Endothelial cell of umbilical vein (primary cell): ENCODE measurements around the gene LTB4R. TPM values are rescaled to one million over a fixed set of nuclear protein-coding genes. Genes with fewer than 3 reads are reported as not detected.

Experiments
- BruUV-seq: library from RNA; stranded (reverse); fragments of 400-500 nt; replicated peaks from 2 replicates; lab custom pipeline; 2021; lab: Mats Ljungman, UMichigan
- CTCF ChIA-PET: fragments of 300-600, 350-600 bp; sonication (Branson Sonifier 250); formaldehyde crosslinking; loops from one replicate; lab custom pipeline; 2021; ENCODE audit warnings: antibody characterized with exemption, inconsistent platforms; lab: Charles Lee
- POLR2A ChIA-PET: fragments of 300-600, 350-600 bp; sonication (Branson Sonifier 250); formaldehyde crosslinking; loops from one replicate; lab custom pipeline; 2021; ENCODE audit warnings: antibody characterized with exemption, inconsistent platforms; lab: Charles Lee
- DNase-seq: peaks from one replicate; pipeline ENCODE4 v3.0.0-alpha.2; 2011; ENCODE audit warnings: low read depth, low spot score
- FAIRE-seq: peaks from 2 replicates; lab custom pipeline; 2011; peaks lifted over from hg19 to GRCh38; lab: Jason Lieb, UNC
- H2AFZ ChIP-seq: 2 replicates; pipeline ENCODE4 v1.6.0; 2012; ENCODE audit warnings: low read depth, low read length, control low read depth, inconsistent platforms
- H3K27ac ChIP-seq: 2 replicates; pipeline ENCODE4 v1.5.1; 2011; ENCODE audit warnings: low read depth, mild to moderate bottlenecking, control low read depth, low read length, moderate library complexity; ENCODE audit not compliant: insufficient read depth
- H3K27me3 ChIP-seq, 2 experiments: 2 replicates each; pipeline versions ENCODE4 v1.6.0 to v1.6.1; 2011; ENCODE audit warnings: low read length in 2 of 2, mixed read lengths in 1 of 2; ENCODE audit not compliant: control insufficient read depth in 2 of 2, insufficient read depth in 2 of 2
- H3K36me3 ChIP-seq, 2 experiments: 2 replicates in 1 of 2; 3 replicates in 1 of 2; pipeline ENCODE4 v1.5.1; 2011; ENCODE audit warnings: low read length in 2 of 2, mild to moderate bottlenecking in 1 of 2, moderate library complexity in 1 of 2; ENCODE audit not compliant: control insufficient read depth in 2 of 2, insufficient read depth in 2 of 2; ENCODE audit errors: extremely low read depth in 1 of 2
- H3K4me1 ChIP-seq: 3 replicates; pipeline ENCODE4 v1.5.1; 2011; ENCODE audit warnings: mild to moderate bottlenecking, low read length; ENCODE audit not compliant: control insufficient read depth, insufficient read depth; ENCODE audit errors: extremely low read depth
- H3K4me2 ChIP-seq: 2 replicates; pipeline ENCODE4 v1.6.1; 2011; ENCODE audit warnings: low read length, control low read depth, mixed read lengths; ENCODE audit not compliant: insufficient read depth
- H3K4me3 ChIP-seq, 3 experiments: fragments of 200-600 bp in 1 of 3; sonication (generic), shearing (Covaris generic) in 1 of 3; replicated peaks in 1 of 3; 2 replicates each; pipeline ENCODE4 v1.5.1; 2011 to 2016; ENCODE audit warnings: control low read depth in 3 of 3, low read length in 3 of 3, mild to moderate bottlenecking in 2 of 3, inconsistent platforms in 1 of 3, low read depth in 1 of 3, moderate library complexity in 1 of 3; ENCODE audit not compliant: insufficient read depth in 1 of 3
- H3K79me2 ChIP-seq: 2 replicates; pipeline ENCODE4 v1.6.0; 2012; ENCODE audit warnings: low read length, inconsistent platforms; ENCODE audit not compliant: control insufficient read depth, insufficient read depth
- H3K9ac ChIP-seq: replicated peaks from 2 replicates; pipeline ENCODE3; 2011; ENCODE audit warnings: low read length, control low read depth; ENCODE audit not compliant: insufficient read depth; ENCODE audit errors: extremely low read depth
- H3K9me1 ChIP-seq: replicated peaks from 3 replicates; pipeline ENCODE4 v1.6.0; 2011; ENCODE audit warnings: mild to moderate bottlenecking, low read length; ENCODE audit not compliant: control insufficient read depth, insufficient read depth; ENCODE audit errors: extremely low read depth
- H3K9me3 ChIP-seq: replicated peaks from 2 replicates; pipeline ENCODE4 v1.5.1; 2012; ENCODE audit warnings: low read length, inconsistent platforms; ENCODE audit not compliant: control insufficient read depth, insufficient read depth
- H4K20me1 ChIP-seq: replicated peaks from 2 replicates; pipeline ENCODE3; 2011; ENCODE audit warnings: mild to moderate bottlenecking, low read length; ENCODE audit not compliant: control insufficient read depth, insufficient read depth; ENCODE audit errors: extremely low read depth
- EZH2 ChIP-seq: IDR thresholded peaks from 2 replicates; pipeline ENCODE4 v1.6.1; 2012; ENCODE audit warnings: borderline replicate concordance, low read depth, mild to moderate bottlenecking, moderate library complexity, low read length, inconsistent platforms; ENCODE audit not compliant: severe bottlenecking
- FOS ChIP-seq: IDR thresholded peaks from 2 replicates; pipeline ENCODE4 v1.6.1; 2011; ENCODE audit warnings: mild to moderate bottlenecking, low read length, moderate library complexity, borderline replicate concordance; ENCODE audit not compliant: insufficient read depth
- GATA2 ChIP-seq: IDR thresholded peaks from 2 replicates; pipeline ENCODE4 v1.7.0; 2011; ENCODE audit warnings: low read depth, mild to moderate bottlenecking, moderate library complexity, mixed read lengths, low read length; ENCODE audit not compliant: insufficient read length, insufficient read depth
- JUN ChIP-seq: IDR thresholded peaks from 2 replicates; pipeline ENCODE4 v1.6.1; 2011; ENCODE audit warnings: borderline replicate concordance, low read depth; ENCODE audit not compliant: insufficient read length, insufficient read depth
- MYC ChIP-seq: IDR thresholded peaks from one replicate; pipeline ENCODE4 v1.6.1; 2011; ENCODE audit warnings: mild to moderate bottlenecking, low read depth, low read length
- POLR2A ChIP-seq: IDR thresholded peaks from 2 replicates; pipeline ENCODE4 v1.6.1; 2012; ENCODE audit warnings: low read depth, mild to moderate bottlenecking, control low read depth, low read length
- POLR2AphosphoS5 ChIP-seq: IDR thresholded peaks from 2 replicates; pipeline ENCODE4 v1.6.1; 2012; ENCODE audit warnings: low read depth, mild to moderate bottlenecking, control low read depth, low read length, moderate library complexity; ENCODE audit not compliant: insufficient read depth
- dilution Hi-C: fragments of 300-500 bp; cut with MboI; formaldehyde crosslinking; loops from one replicate; pipeline ENCODE4 v1.15.0; 2019; ENCODE audit warnings: low sequenced_read_pairs; ENCODE audit not compliant: extremely low pct_ligation_motif_present
- intact Hi-C: fragments of 100-400 bp; cut with micrococcal nuclease; formaldehyde crosslinking; loops from one replicate; pipeline ENCODE4 v1.10.0; 2022
- polyA plus RNA-seq, 4 experiments: library from polyadenylated mRNA; depleted of rRNA in 3 of 4; stranded (reverse) in 3 of 4; unstranded in 1 of 4; fragments of >200 nt; gene quantifications; 2 replicates each; pipeline versions ENCODE4 v1.2.1 to v1.2.3, GENCODE V29; 2011 to 2012; ENCODE audit warnings: missing spikeins in 1 of 4
- total RNA-seq: library from RNA; stranded (reverse); gene quantifications from 2 replicates; pipeline ENCODE4 v1.2.3, GENCODE V29; 2021
- TF ChIP-seq, protein P1 (sequence below): IDR thresholded peaks from 2 replicates; pipeline ENCODE4 v1.6.1; 2011; ENCODE audit not compliant: insufficient read depth, insufficient read length
- TF ChIP-seq, protein P2 (sequence below), 2 donors: IDR thresholded peaks; 1 replicate in 1 of 2; 2 replicates in 1 of 2; pipeline ENCODE4 v1.5.1; 2011; ENCODE audit warnings: low read length in 2 of 2, mild to moderate bottlenecking in 2 of 2, moderate library complexity in 2 of 2, control low read depth in 1 of 2, inconsistent platforms in 1 of 2, low read depth in 1 of 2; ENCODE audit not compliant: insufficient read depth in 1 of 2; ENCODE audit errors: extremely low read depth in 1 of 2

LTB4R gene
- total and polyA plus RNA-seq, 2 donors (not counting 3 experiments of a cell fraction or from before 2014, with no cell fraction given) = 9.1 to 10.5 TPM

- H3K36me3 ChIP-seq = no peaks in the 10 kb centered on the region
- DNase-seq = no peak
- no peaks in the 10 kb centered on the region for H3K9me3 ChIP-seq
- TF ChIP-seq MYC = no peak
- H3K4me2 ChIP-seq = no peak overlapping the region
- intact Hi-C loops (no loop called here), dilution Hi-C loops (no loop called here)
- H3K4me1 ChIP-seq = peaks cover 18% of the 10 kb centered on the region
- H3K9me1 ChIP-seq = no peaks in the 10 kb centered on the region
- H3K27me3 ChIP-seq = peaks cover 0 to 3% of the 10 kb centered on the region in 2 experiments
- H3K79me2 ChIP-seq = no peaks in the 10 kb centered on the region
- ChIA-PET CTCF (interaction anchor here (0.7 to 8.1 kb wide), 13 partner anchors 11 to 74 kb away, joined by 3 to 62 read pairs (median 4); no protein-coding TSS in a partner anchor), POLR2A (interaction anchor here (0.8 kb wide), 1 partner anchor 69 kb away, joined by 3 read pairs; no protein-coding TSS in a partner anchor)
- no peaks in the 10 kb centered on the region for H4K20me1 ChIP-seq
- no peak overlapping the region for H3K27ac ChIP-seq
- H3K9ac ChIP-seq = no peak overlapping the region
- FAIRE-seq = no peak
- no peak overlapping the region for H2AFZ ChIP-seq
- H3K4me3 ChIP-seq = no peak overlapping the region
- no TSS peak for BruUV-seq
These were observed 51.1 kb downstream of the LTB4R start for GRCh38 chr14:24362241-24362960.

- DNase-seq (no peak), FAIRE-seq (no peak)
- Histone ChIP-seq H4K20me1 (no peaks in the 10 kb centered on the region), H3K27me3 (peaks cover 0 to 3% of the 10 kb centered on the region in 2 experiments), H3K4me2 (no peak overlapping the region), H3K4me3 (no peak overlapping the region), H3K9ac (no peak overlapping the region), H3K9me1 (no peaks in the 10 kb centered on the region), H3K36me3 (no peaks in the 10 kb centered on the region), H3K79me2 (peaks cover 3% of the 10 kb centered on the region), H3K27ac (no peak overlapping the region), H2AFZ (no peak overlapping the region), H3K4me1 (peaks cover 22% of the 10 kb centered on the region), H3K9me3 (no peaks in the 10 kb centered on the region)
- dilution Hi-C loops = no loop called here
- TF ChIP-seq POLR2A (no peak), MYC (no peak), POLR2AphosphoS5 (no peak), FOS (no peak), JUN (no peak), GATA2 (no peak), EZH2 (no peak)
- TF ChIP-seq, protein P1, sequence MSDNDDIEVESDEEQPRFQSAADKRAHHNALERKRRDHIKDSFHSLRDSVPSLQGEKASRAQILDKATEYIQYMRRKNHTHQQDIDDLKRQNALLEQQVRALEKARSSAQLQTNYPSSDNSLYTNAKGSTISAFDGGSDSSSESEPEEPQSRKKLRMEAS = no peak
- TF ChIP-seq, protein P2, sequence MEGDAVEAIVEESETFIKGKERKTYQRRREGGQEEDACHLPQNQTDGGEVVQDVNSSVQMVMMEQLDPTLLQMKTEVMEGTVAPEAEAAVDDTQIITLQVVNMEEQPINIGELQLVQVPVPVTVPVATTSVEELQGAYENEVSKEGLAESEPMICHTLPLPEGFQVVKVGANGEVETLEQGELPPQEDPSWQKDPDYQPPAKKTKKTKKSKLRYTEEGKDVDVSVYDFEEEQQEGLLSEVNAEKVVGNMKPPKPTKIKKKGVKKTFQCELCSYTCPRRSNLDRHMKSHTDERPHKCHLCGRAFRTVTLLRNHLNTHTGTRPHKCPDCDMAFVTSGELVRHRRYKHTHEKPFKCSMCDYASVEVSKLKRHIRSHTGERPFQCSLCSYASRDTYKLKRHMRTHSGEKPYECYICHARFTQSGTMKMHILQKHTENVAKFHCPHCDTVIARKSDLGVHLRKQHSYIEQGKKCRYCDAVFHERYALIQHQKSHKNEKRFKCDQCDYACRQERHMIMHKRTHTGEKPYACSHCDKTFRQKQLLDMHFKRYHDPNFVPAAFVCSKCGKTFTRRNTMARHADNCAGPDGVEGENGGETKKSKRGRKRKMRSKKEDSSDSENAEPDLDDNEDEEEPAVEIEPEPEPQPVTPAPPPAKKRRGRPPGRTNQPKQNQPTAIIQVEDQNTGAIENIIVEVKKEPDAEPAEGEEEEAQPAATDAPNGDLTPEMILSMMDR (IDR thresholded peaks at IDR 0.05; ENCODE audit: extremely low read depth in 1 of 2, insufficient read depth in 1 of 2, low read depth in 1 of 2, low read length in 2 of 2) = no peak
- no TSS peak for BruUV-seq
- intact Hi-C loops = no loop called here
- POLR2A ChIA-PET = no interaction called here
- CTCF ChIA-PET = interaction anchor here (7.0 to 8.1 kb wide), 2 partner anchors 31 to 68 kb away, joined by 52 to 62 read pairs; no protein-coding TSS in a partner anchor
These were observed 52.1 kb downstream of the LTB4R start for GRCh38 chr14:24363401-24363800.
